Measurements from ENCODE around the gene SUSD5. TPM values are rescaled to one million over a fixed set of nuclear protein-coding genes. Genes with fewer than 3 reads are reported as not detected.
"Not testable (repeated sequence)": the region's sequence is repeated elsewhere in the genome, so short reads cannot be mapped to it uniquely, and the experiment has no call there.

The SUSD5 gene
- total RNA-seq, 6 experiments from 2014 or later, result 0.33 to 0.74 (median 0.43) TPM

DNA sequence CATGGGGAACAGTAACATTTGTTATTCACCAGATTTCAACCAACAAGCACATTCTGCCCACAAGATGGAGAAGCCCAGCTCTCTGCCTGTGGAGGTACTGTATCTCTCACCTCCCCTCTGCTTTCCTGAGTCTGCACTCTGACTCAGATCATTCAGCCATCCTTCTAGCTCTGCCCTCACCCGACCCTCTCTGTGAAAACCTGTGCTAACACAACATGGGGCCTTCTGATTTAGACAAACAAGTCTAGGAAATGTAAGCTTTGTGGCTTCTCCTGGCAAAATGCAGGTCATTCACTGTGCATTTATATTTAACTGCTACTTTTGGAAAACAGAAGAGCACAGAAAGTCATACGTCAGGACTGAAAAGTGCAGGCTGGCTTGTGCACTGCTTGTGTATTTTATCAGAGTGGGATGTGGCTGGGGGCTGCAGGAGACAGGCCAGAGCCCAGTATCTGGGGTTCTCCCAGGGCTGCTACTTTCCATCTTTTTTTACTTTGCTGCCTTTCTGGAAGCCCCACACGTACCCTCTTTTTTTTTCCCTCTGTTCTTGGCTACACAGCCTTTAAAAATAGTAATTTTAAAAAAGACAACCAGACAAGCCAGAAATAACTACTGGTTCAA lies 50.8 kb downstream of the SUSD5 start:
- H3K4me3 Mint-ChIP-seq, result no peak overlapping the region
- DNase-seq, result no peak
- no peaks in the 10 kb centered on the region for H3K9me3 Mint-ChIP-seq
- H3K27me3 Mint-ChIP-seq (ENCODE audit: insufficient read depth), result peaks cover 16% of the 10 kb centered on the region; the same call in 1 of the 2 replicates
- no peaks in the 10 kb centered on the region for H3K36me3 Mint-ChIP-seq (ENCODE audit: low read depth)
- no peak overlapping the region for H3K27ac Mint-ChIP-seq
- no peaks in the 10 kb centered on the region for H3K4me1 Mint-ChIP-seq (ENCODE audit: low read depth)
- TF ChIP-seq, protein P1, sequence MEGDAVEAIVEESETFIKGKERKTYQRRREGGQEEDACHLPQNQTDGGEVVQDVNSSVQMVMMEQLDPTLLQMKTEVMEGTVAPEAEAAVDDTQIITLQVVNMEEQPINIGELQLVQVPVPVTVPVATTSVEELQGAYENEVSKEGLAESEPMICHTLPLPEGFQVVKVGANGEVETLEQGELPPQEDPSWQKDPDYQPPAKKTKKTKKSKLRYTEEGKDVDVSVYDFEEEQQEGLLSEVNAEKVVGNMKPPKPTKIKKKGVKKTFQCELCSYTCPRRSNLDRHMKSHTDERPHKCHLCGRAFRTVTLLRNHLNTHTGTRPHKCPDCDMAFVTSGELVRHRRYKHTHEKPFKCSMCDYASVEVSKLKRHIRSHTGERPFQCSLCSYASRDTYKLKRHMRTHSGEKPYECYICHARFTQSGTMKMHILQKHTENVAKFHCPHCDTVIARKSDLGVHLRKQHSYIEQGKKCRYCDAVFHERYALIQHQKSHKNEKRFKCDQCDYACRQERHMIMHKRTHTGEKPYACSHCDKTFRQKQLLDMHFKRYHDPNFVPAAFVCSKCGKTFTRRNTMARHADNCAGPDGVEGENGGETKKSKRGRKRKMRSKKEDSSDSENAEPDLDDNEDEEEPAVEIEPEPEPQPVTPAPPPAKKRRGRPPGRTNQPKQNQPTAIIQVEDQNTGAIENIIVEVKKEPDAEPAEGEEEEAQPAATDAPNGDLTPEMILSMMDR (IDR thresholded peaks at IDR 0.05), result no peak

DNA sequence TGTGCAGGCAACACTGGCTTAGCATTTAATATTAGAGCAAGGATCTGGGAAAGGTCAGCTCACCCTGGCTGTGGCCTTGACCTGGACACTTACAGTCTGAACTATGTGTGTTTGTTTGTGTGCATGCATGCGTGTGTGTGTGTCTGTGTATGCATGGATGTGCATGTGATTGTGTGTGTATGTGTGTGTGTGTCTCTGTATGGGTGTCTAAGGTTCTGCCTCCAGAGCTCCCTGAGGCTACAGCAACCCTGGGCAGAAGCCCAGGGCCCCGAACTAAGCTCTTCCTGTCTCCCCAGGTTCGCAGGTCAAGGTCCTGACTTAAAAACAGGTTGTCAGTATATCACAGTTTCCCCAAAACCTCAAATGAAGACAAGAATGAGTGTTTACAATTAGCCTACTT lies 51.3 kb downstream of the SUSD5 start:
- Mint-ChIP-seq H3K27me3 (ENCODE audit: insufficient read depth) (peaks cover 14% of the 10 kb centered on the region; the same call in 1 of the 2 replicates), H3K36me3 (ENCODE audit: low read depth) (no peaks in the 10 kb centered on the region), H3K9me3 (no peaks in the 10 kb centered on the region), H3K4me3 (no peak overlapping the region), H3K4me1 (ENCODE audit: low read depth) (no peaks in the 10 kb centered on the region), H3K27ac (no peak overlapping the region)
- no peak for DNase-seq
- TF ChIP-seq, protein P1 (IDR thresholded peaks at IDR 0.05), result no peak

DNA sequence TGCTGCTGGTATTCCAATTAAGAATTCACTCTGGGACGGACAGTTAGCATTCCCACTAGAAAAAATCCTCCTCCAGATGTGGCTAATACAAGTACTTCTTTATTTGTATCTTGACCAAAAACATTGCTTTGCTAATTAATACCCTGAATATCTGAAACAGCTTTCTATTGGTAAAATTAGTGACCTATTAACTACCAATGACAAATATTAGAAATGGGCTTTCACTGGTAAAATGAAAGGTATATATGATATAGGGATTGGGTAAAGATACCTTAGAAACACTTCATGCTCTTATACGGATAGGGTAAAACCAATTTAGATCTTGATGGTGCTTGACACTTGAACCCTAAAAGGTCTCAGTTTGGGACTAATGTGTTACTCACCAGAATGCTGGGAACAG lies 52.5 kb downstream of the SUSD5 start:
- no peak overlapping the region for H3K4me3 Mint-ChIP-seq
- peaks cover 12% of the 10 kb centered on the region; the same call in 1 of the 2 replicates for H3K27me3 Mint-ChIP-seq (ENCODE audit: insufficient read depth)
- no peaks in the 10 kb centered on the region for H3K4me1 Mint-ChIP-seq (ENCODE audit: low read depth)
- TF ChIP-seq, protein P1 (IDR thresholded peaks at IDR 0.05), result no peak
- H3K9me3 Mint-ChIP-seq, result no peaks in the 10 kb centered on the region
- DNase-seq, result no peak
- no peak overlapping the region for H3K27ac Mint-ChIP-seq
- no peaks in the 10 kb centered on the region for H3K36me3 Mint-ChIP-seq (ENCODE audit: low read depth)

DNA sequence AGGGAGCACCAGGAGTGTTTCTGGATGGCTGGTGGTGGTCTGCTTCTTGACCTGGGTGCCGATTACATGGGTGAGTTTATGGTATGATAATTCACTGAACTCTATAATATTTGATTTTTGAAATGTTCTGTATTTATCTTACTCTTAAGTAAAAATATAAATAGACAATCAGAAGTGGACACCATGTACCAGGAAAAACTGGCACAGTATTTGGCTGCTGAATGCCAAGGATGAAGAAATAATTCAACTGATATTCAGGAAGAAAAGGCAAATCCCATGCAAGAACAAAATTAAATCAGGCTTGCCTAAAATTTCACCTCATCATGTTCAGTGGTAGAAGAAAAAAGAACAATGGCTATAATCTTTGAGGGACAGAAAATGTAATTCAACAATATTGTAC lies 53.2 kb downstream of the SUSD5 start:
- TF ChIP-seq, protein P1 (IDR thresholded peaks at IDR 0.05), result no peak
- H3K4me1 Mint-ChIP-seq (ENCODE audit: low read depth), result no peaks in the 10 kb centered on the region
- H3K27me3 Mint-ChIP-seq (ENCODE audit: insufficient read depth), result peaks cover 15% of the 10 kb centered on the region
- no peak for DNase-seq
- no peaks in the 10 kb centered on the region for H3K36me3 Mint-ChIP-seq (ENCODE audit: low read depth)
- H3K9me3 Mint-ChIP-seq, result no peaks in the 10 kb centered on the region
- no peak overlapping the region for H3K4me3 Mint-ChIP-seq
- H3K27ac Mint-ChIP-seq, result no peak overlapping the region

DNA sequence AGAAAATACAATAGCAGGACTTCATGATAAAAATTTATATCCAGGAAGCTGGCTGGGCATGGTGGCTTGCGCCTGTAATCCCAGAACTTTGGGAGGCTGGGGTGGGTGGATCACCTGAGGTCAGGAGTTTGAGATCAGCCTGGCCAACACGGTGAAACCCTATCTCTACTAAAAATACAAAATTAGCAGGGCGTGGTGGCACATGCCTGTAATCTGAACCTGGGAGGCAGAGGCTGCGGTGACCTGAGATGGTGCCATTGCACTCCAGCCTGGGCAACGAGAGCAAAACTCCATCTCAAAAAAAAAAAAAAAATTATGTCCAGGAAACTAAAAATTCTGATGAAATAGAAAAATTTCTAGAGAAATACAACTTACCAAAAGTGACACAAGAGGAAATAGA lies 56.0 kb downstream of the SUSD5 start:
- not testable (repeated sequence) for H3K4me3 Mint-ChIP-seq; H3K4me1 Mint-ChIP-seq (ENCODE audit: low read depth); H3K27ac Mint-ChIP-seq; DNase-seq; H3K36me3 Mint-ChIP-seq (ENCODE audit: low read depth); H3K9me3 Mint-ChIP-seq
- peaks cover 18% of the 10 kb centered on the region for H3K27me3 Mint-ChIP-seq (ENCODE audit: insufficient read depth)

DNA sequence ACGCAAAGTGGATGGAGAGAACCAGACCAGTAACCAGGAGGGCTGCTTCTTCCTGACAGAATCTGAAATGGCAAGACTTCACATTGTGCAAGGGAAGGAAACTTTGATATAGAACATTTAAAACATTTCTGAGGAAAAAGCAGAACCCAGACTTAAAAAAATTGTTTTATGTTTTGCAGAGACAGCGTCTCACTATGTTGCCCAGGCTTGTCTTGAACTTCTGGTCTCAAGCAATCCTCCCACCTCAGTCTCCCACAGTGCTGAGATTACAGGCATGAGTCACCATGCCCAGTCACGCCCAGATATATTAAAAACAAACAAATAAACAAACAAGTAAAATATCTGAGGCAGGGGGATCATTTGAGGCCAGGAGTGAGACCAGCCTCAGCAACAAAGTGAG lies 58.6 kb downstream of the SUSD5 start:
- TF ChIP-seq, protein P1 (IDR thresholded peaks at IDR 0.05), result no peak
- no peak overlapping the region for H3K27ac Mint-ChIP-seq
- peaks cover 23% of the 10 kb centered on the region for H3K27me3 Mint-ChIP-seq (ENCODE audit: insufficient read depth)
- no peak overlapping the region for H3K4me3 Mint-ChIP-seq
- peaks cover 10% of the 10 kb centered on the region for H3K4me1 Mint-ChIP-seq (ENCODE audit: low read depth)
- DNase-seq, result no peak
- H3K36me3 Mint-ChIP-seq (ENCODE audit: low read depth), result no peaks in the 10 kb centered on the region
- no peaks in the 10 kb centered on the region for H3K9me3 Mint-ChIP-seq

All from HFFc6 (cell line).